Keratinocyte (primary cell): ENCODE results near the gene GAA. TPM values are rescaled to one million over a fixed set of nuclear protein-coding genes. Genes with fewer than 3 reads are reported as not detected.

ENCODE experiments used
- DNase-seq: peaks from one replicate; pipeline ENCODE4 v3.0.0-alpha.2; 2011; ENCODE audit warnings: low read depth, missing footprints, low spot score
- FAIRE-seq: peaks from 2 replicates; lab custom pipeline; 2011; peaks lifted over from hg19 to GRCh38; lab: Jason Lieb, UNC
- H2AFZ ChIP-seq: 2 replicates; pipeline ENCODE4 v1.6.0; 2012; ENCODE audit warnings: low read length, control low read depth, inconsistent platforms; ENCODE audit not compliant: control insufficient read depth
- H3K27ac ChIP-seq: 2 replicates; pipeline ENCODE4 v1.5.1; 2011; ENCODE audit warnings: low read length; ENCODE audit not compliant: control insufficient read depth, insufficient read depth
- H3K27me3 ChIP-seq: 3 replicates; pipeline ENCODE4 v1.6.0; 2011; ENCODE audit warnings: low read length; ENCODE audit not compliant: control insufficient read depth, insufficient read depth; ENCODE audit errors: extremely low read depth
- H3K36me3 ChIP-seq, 2 experiments: 2 replicates in 1 of 2; 3 replicates in 1 of 2; pipeline ENCODE4 v1.5.1; 2011; ENCODE audit warnings: low read length in 2 of 2, mild to moderate bottlenecking in 1 of 2; ENCODE audit not compliant: control insufficient read depth in 2 of 2, insufficient read depth in 2 of 2; ENCODE audit errors: extremely low read depth in 1 of 2
- H3K4me1 ChIP-seq: 3 replicates; pipeline ENCODE4 v1.5.1; 2011; ENCODE audit warnings: low read length; ENCODE audit not compliant: control insufficient read depth, insufficient read depth; ENCODE audit errors: extremely low read depth
- H3K4me2 ChIP-seq: 3 replicates; pipeline ENCODE4 v1.6.0; 2011; ENCODE audit warnings: low read depth, low read length; ENCODE audit not compliant: control insufficient read depth, insufficient read depth; ENCODE audit errors: extremely low read depth
- H3K4me3 ChIP-seq, 3 experiments: fragments of 200-600 bp in 1 of 3; sonication (generic) in 1 of 3; 2 replicates in 2 of 3; 3 replicates in 1 of 3; pipeline ENCODE4 v1.5.1; 2011 to 2016; ENCODE audit warnings: low read length in 3 of 3, mild to moderate bottlenecking in 3 of 3, control low read depth in 2 of 3, inconsistent platforms in 1 of 3, low read depth in 1 of 3, mixed read lengths in 1 of 3, mixed run types in 1 of 3, moderate library complexity in 1 of 3; ENCODE audit not compliant: control insufficient read depth in 2 of 3, insufficient read depth in 2 of 3; ENCODE audit errors: extremely low read depth in 1 of 3
- H3K79me2 ChIP-seq: 2 replicates; pipeline ENCODE4 v1.6.0; 2012; ENCODE audit warnings: low read length; ENCODE audit not compliant: control insufficient read depth, insufficient read depth
- H3K9ac ChIP-seq: 3 replicates; pipeline ENCODE4 v1.6.0; 2011; ENCODE audit warnings: low read length; ENCODE audit not compliant: control insufficient read depth, insufficient read depth; ENCODE audit errors: extremely low read depth
- H3K9me1 ChIP-seq: 3 replicates; pipeline ENCODE4 v1.6.0; 2011; ENCODE audit warnings: low read length; ENCODE audit not compliant: control insufficient read depth, insufficient read depth; ENCODE audit errors: extremely low read depth
- H3K9me3 ChIP-seq: 2 replicates; pipeline ENCODE4 v1.5.1; 2012; ENCODE audit warnings: low read depth, low read length; ENCODE audit not compliant: control insufficient read depth
- H4K20me1 ChIP-seq: 3 replicates; pipeline ENCODE4 v1.6.0; 2011; ENCODE audit warnings: low read length; ENCODE audit not compliant: control insufficient read depth, insufficient read depth; ENCODE audit errors: extremely low read depth
- EZH2 ChIP-seq: IDR thresholded peaks from one replicate; pipeline ENCODE4 v1.6.1; 2012; ENCODE audit warnings: inconsistent platforms, mild to moderate bottlenecking, low read length, moderate library complexity
- dilution Hi-C: fragments of 300-500 bp; cut with MboI; formaldehyde crosslinking; loops from one replicate; pipeline ENCODE4 v1.7.0; 2020; ENCODE audit warnings: low sequenced_read_pairs; ENCODE audit not compliant: extremely low pct_ligation_motif_present
- polyA plus RNA-seq, 5 experiments: library from polyadenylated mRNA; depleted of rRNA in 3 of 5; stranded (reverse) in 3 of 5; stranded (forward) in 1 of 5; unstranded in 1 of 5; fragments of >200 nt; gene quantifications; 1 replicate in 1 of 5; 2 replicates in 3 of 5; 3 replicates in 1 of 5; pipeline versions ENCODE4 v1.2.1 to v1.2.3, GENCODE V29; 2011 to 2012; ENCODE audit warnings: missing spikeins in 2 of 5, low read depth in 1 of 5, low replicate concordance in 1 of 5
- TF ChIP-seq, protein P1 (sequence below), 3 experiments: IDR thresholded peaks in 1 of 3; conservative IDR thresholded peaks in 1 of 3; optimal IDR thresholded peaks in 1 of 3; 2 replicates in 2 of 3; 3 replicates in 1 of 3; pipeline versions ENCODE3 to v1.5.1; 2011; ENCODE audit warnings: low read length in 3 of 3, mild to moderate bottlenecking in 3 of 3, moderate library complexity in 2 of 3, control low read depth in 1 of 3, inconsistent platforms in 1 of 3; ENCODE audit not compliant: insufficient read depth in 2 of 3; ENCODE audit errors: extremely low read depth in 1 of 3

Gene GAA
- polyA plus RNA-seq, 1 donor (not counting 4 experiments of a cell fraction or from before 2014, with no cell fraction given): 3.2 TPM

DNA sequence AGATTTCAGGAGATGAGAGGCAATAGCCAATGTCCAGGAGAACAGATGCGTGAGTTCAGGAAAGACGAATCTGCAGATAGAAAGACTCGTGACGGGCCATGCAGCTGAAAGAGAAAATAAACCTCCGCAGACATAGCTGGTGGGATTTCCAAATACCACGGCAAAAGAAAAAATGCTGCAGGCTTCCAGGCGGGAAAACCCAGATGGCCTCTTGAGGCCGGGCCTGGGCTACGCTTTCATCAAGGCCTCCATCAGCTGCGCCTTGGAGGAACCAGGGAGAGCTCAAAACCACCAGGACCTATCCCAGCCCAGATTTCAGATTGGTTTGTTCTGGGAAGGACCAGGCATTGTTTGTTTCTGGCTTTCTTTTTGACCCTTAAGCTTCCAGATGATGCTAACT lies 48.3 kb upstream of the GAA start:
- H3K27ac ChIP-seq: no peak overlapping the region
- no peaks in the 10 kb centered on the region for H4K20me1 ChIP-seq
- H3K9me3 ChIP-seq: no peaks in the 10 kb centered on the region
- no peak for FAIRE-seq
- H3K4me3 ChIP-seq: no peak overlapping the region
- H3K9me1 ChIP-seq: no peaks in the 10 kb centered on the region
- no peak overlapping the region for H3K9ac ChIP-seq
- H3K4me1 ChIP-seq: no peaks in the 10 kb centered on the region
- no peak overlapping the region for H3K4me2 ChIP-seq
- TF ChIP-seq, protein P1, sequence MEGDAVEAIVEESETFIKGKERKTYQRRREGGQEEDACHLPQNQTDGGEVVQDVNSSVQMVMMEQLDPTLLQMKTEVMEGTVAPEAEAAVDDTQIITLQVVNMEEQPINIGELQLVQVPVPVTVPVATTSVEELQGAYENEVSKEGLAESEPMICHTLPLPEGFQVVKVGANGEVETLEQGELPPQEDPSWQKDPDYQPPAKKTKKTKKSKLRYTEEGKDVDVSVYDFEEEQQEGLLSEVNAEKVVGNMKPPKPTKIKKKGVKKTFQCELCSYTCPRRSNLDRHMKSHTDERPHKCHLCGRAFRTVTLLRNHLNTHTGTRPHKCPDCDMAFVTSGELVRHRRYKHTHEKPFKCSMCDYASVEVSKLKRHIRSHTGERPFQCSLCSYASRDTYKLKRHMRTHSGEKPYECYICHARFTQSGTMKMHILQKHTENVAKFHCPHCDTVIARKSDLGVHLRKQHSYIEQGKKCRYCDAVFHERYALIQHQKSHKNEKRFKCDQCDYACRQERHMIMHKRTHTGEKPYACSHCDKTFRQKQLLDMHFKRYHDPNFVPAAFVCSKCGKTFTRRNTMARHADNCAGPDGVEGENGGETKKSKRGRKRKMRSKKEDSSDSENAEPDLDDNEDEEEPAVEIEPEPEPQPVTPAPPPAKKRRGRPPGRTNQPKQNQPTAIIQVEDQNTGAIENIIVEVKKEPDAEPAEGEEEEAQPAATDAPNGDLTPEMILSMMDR (optimal IDR thresholded peaks at IDR 0.05 in 1 of 3, IDR thresholded peaks at IDR 0.05 in 1 of 3, conservative IDR thresholded peaks at IDR 0.05 in 1 of 3; ENCODE audit: extremely low read depth in 1 of 3, insufficient read depth in 2 of 3, low read length in 3 of 3): no peak
- TF ChIP-seq EZH2: no peak
- no peaks in the 10 kb centered on the region for H3K79me2 ChIP-seq
- H3K27me3 ChIP-seq: no peaks in the 10 kb centered on the region
- DNase-seq: no peak
- no peaks in the 10 kb centered on the region for H3K36me3 ChIP-seq
- H2AFZ ChIP-seq: no peak overlapping the region
- dilution Hi-C loops: no loop called here

DNA sequence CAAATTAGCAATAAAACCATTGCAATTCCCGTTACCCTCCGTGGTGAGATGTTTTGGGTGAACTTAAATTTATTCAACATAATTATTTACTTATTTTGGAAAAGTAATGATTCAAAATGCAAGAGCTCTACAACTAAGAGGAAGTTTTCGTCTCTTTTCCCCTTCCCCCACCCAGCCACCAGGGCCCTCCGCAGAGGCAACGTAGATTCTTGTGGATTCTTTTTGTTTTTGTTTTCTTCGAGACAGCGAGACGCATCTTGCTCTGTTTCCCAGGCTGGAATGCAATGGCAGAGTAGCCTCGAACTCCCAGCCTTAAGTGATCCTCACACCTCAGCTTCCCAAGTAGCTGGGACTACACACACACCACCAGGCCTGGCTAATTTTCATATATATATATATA lies 45.8 kb upstream of the GAA start:
- Histone ChIP-seq H3K4me3 (no peak overlapping the region), H3K9me3 (no peaks in the 10 kb centered on the region), H3K27ac (no peak overlapping the region), H3K9me1 (no peaks in the 10 kb centered on the region), H3K36me3 (no peaks in the 10 kb centered on the region), H3K4me2 (no peak overlapping the region), H4K20me1 (no peaks in the 10 kb centered on the region), H3K27me3 (no peaks in the 10 kb centered on the region), H3K9ac (no peak overlapping the region), H3K4me1 (no peaks in the 10 kb centered on the region), H2AFZ (no peak overlapping the region), H3K79me2 (no peaks in the 10 kb centered on the region)
- FAIRE-seq: no peak
- no peak for TF ChIP-seq EZH2
- TF ChIP-seq, protein P1 (optimal IDR thresholded peaks at IDR 0.05 in 1 of 3, IDR thresholded peaks at IDR 0.05 in 1 of 3, conservative IDR thresholded peaks at IDR 0.05 in 1 of 3; ENCODE audit: extremely low read depth in 1 of 3, insufficient read depth in 2 of 3, low read length in 3 of 3): no peak
- no peak for DNase-seq
- dilution Hi-C loops: no loop called here
